RKO (cell line): ENCODE results near the gene RNF149.

Source experiments
- DNase-seq: peaks from one replicate; pipeline ENCODE4 v3.0.0-alpha.2; 2016; ENCODE audit warnings: low spot score

Gene RNF149

DNA sequence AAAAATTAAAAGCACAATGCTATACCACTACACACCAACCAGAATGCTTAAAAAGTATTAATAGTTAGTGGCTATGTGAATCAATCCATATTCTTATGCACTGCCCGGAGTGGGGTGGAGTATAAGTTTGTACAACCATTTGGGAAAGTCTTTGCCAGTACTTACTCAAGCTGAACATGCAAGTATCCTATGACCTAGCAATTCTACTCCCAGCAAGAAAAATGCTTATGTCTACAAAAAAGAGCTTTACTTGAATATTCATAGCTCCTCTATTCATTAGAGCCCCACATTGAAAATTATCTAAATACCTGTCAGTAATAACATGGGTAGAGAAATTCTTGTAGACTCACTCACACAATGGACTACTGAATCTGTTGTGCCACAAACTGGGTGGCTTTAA is 77.3 kb downstream of the RNF149 start:
- DNase-seq: no peak

DNA sequence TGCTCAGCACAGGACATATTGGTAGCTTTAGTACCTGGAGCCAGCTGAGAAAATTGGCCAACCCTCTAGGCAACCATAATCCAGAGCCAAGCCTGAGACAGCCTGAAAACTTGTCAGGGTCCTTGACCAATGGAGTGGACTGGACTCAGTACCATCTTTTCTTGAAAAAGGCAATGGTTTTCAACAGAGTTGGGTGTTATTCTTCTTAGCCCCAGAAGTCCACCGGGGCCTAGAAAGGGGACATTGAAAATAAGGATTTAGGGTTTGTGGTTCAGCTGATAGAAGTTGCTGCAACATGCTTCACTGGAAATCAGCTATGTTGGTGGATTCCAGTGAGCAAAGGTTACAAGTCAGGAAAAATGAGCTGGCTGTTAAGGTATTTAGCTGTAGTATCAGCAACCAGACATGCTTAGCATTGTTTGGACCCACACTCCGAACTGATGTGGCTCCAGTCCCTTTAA is 77.9 kb downstream of the RNF149 start:
- DNase-seq: no peak
